ENCODE data around the gene ATF5. TPM values are rescaled to one million over a fixed set of nuclear protein-coding genes. Genes with fewer than 3 reads are reported as not detected.

Gene ATF5
- total RNA-seq, 1 experiment from 2014 or later, result 30.7 TPM

GRCh38 chr19:49884760-49885159 lies 44.2 kb upstream of the ATF5 start:
- TF ChIP-seq CTCF (IDR thresholded peaks at IDR 0.05; ENCODE audit: unreplicated experiment), result no peak
- CTCF ChIA-PET, result no interaction called here
- H3K36me3 Mint-ChIP-seq (ENCODE audit: insufficient read depth, unreplicated experiment), result peaks cover 23% of the 10 kb centered on the region
- intact Hi-C loops (cut with micrococcal nuclease; ENCODE audit: unreplicated experiment), result no loop called here
- no peak for DNase-seq
- no peak overlapping the region for H3K27ac Mint-ChIP-seq (ENCODE audit: unreplicated experiment)
- no peak overlapping the region for H3K4me3 Mint-ChIP-seq (ENCODE audit: low read depth, unreplicated experiment)
- H3K27me3 Mint-ChIP-seq (ENCODE audit: unreplicated experiment), result no peaks in the 10 kb centered on the region
- H3K4me1 Mint-ChIP-seq (ENCODE audit: low read depth, unreplicated experiment), result no peaks in the 10 kb centered on the region
- BruUV-seq (replicated peaks), result no TSS peak
- no peaks in the 10 kb centered on the region for H3K9me3 Mint-ChIP-seq (ENCODE audit: low read depth, unreplicated experiment)

- no TSS peak for BruUV-seq (replicated peaks)
- CTCF ChIA-PET, result interaction anchor here (0.6 kb wide), 1 partner anchor 120 kb away, joined by 3 read pairs; the partner anchor contains the start of gene AP2A1
- no peak for DNase-seq
Observed at GRCh38 chr19:49887037-49887664, 41.9 kb upstream of the ATF5 start.

GRCh38 chr19:49887665-49888509 lies 41.1 kb upstream of the ATF5 start:
- Mint-ChIP-seq H3K9me3 (ENCODE audit: low read depth, unreplicated experiment) (no peaks in the 10 kb centered on the region), H3K4me1 (ENCODE audit: low read depth, unreplicated experiment) (no peaks in the 10 kb centered on the region), H3K4me3 (ENCODE audit: low read depth, unreplicated experiment) (no peak overlapping the region), H3K27ac (ENCODE audit: unreplicated experiment) (peak overlapping the region; percentile 65), H3K36me3 (ENCODE audit: insufficient read depth, unreplicated experiment) (peaks cover 23% of the 10 kb centered on the region), H3K27me3 (ENCODE audit: unreplicated experiment) (peaks cover 11% of the 10 kb centered on the region)
- intact Hi-C loops (cut with micrococcal nuclease; ENCODE audit: unreplicated experiment), result no loop called here
- DNase-seq, result no peak
- no peak for TF ChIP-seq CTCF (IDR thresholded peaks at IDR 0.05; ENCODE audit: unreplicated experiment)
- BruUV-seq (replicated peaks), result no TSS peak
- CTCF ChIA-PET, result interaction anchor here (0.6 kb wide), 2 partner anchors 35 to 108 kb away, joined by 5 read pairs; no protein-coding TSS in a partner anchor

More at GRCh38 chr19:49887037-49887664, 41.9 kb upstream of the ATF5 start:
- H3K9me3 Mint-ChIP-seq (ENCODE audit: low read depth, unreplicated experiment), result no peaks in the 10 kb centered on the region
- no peak for TF ChIP-seq CTCF (IDR thresholded peaks at IDR 0.05; ENCODE audit: unreplicated experiment)
- H3K27me3 Mint-ChIP-seq (ENCODE audit: unreplicated experiment), result peaks cover 4% of the 10 kb centered on the region
- no peaks in the 10 kb centered on the region for H3K4me1 Mint-ChIP-seq (ENCODE audit: low read depth, unreplicated experiment)
- H3K36me3 Mint-ChIP-seq (ENCODE audit: insufficient read depth, unreplicated experiment), result peaks cover 23% of the 10 kb centered on the region
- no peak overlapping the region for H3K4me3 Mint-ChIP-seq (ENCODE audit: low read depth, unreplicated experiment)
- H3K27ac Mint-ChIP-seq (ENCODE audit: unreplicated experiment), result no peak overlapping the region
- intact Hi-C loops (cut with micrococcal nuclease; ENCODE audit: unreplicated experiment), result no loop called here

GRCh38 chr19:49888510-49888824 lies 40.5 kb upstream of the ATF5 start:
- peaks cover 17% of the 10 kb centered on the region for H3K27me3 Mint-ChIP-seq (ENCODE audit: unreplicated experiment)
- intact Hi-C loops (cut with micrococcal nuclease; ENCODE audit: unreplicated experiment), result no loop called here
- CTCF ChIA-PET, result interaction anchor here (0.6 kb wide), 1 partner anchor 109 kb away, joined by 5 read pairs; no protein-coding TSS in a partner anchor
- DNase-seq, result no peak
- H3K4me3 Mint-ChIP-seq (ENCODE audit: low read depth, unreplicated experiment), result no peak overlapping the region
- H3K27ac Mint-ChIP-seq (ENCODE audit: unreplicated experiment), result peak overlapping the region; percentile 65
- peaks cover 23% of the 10 kb centered on the region for H3K36me3 Mint-ChIP-seq (ENCODE audit: insufficient read depth, unreplicated experiment)
- no peaks in the 10 kb centered on the region for H3K4me1 Mint-ChIP-seq (ENCODE audit: low read depth, unreplicated experiment)
- no peak for TF ChIP-seq CTCF (IDR thresholded peaks at IDR 0.05; ENCODE audit: unreplicated experiment)
- no peaks in the 10 kb centered on the region for H3K9me3 Mint-ChIP-seq (ENCODE audit: low read depth, unreplicated experiment)
- no TSS peak for BruUV-seq (replicated peaks)
